ENCODE measurements around the gene OR10G3.
"Not testable (repeated sequence)": the region's sequence is repeated elsewhere in the genome, so short reads cannot be mapped to it uniquely, and the experiment has no call there.

OR10G3 gene, protein sequence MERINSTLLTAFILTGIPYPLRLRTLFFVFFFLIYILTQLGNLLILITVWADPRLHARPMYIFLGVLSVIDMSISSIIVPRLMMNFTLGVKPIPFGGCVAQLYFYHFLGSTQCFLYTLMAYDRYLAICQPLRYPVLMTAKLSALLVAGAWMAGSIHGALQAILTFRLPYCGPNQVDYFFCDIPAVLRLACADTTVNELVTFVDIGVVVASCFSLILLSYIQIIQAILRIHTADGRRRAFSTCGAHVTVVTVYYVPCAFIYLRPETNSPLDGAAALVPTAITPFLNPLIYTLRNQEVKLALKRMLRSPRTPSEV

DNA sequence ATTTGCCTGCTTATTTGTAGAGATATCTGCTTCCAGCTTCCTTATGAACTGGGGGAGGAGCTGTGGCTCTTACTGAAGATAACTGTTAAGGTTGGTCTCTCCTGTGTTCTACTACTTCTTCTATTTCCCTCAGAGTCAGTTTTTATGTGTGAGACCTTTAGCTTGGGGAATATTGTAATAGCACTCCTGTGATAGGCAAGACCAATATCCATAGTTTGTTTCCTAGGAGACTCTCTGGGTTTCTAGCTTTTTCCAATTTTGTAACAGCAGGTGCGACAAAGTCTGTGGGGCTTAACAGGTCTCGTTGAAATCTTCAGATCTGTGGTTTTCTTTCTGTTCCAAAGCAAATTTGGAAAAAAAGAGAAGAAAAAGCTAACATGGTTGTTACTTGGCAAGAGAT is at the start of gene OR10G3:
Gene OR10G3, minus strand, starts transcription at position 101 of the 400 bp plus-strand sequence. CDS start 9,332 bp downstream, outside the sequence.
- DNase-seq: no peak

DNA sequence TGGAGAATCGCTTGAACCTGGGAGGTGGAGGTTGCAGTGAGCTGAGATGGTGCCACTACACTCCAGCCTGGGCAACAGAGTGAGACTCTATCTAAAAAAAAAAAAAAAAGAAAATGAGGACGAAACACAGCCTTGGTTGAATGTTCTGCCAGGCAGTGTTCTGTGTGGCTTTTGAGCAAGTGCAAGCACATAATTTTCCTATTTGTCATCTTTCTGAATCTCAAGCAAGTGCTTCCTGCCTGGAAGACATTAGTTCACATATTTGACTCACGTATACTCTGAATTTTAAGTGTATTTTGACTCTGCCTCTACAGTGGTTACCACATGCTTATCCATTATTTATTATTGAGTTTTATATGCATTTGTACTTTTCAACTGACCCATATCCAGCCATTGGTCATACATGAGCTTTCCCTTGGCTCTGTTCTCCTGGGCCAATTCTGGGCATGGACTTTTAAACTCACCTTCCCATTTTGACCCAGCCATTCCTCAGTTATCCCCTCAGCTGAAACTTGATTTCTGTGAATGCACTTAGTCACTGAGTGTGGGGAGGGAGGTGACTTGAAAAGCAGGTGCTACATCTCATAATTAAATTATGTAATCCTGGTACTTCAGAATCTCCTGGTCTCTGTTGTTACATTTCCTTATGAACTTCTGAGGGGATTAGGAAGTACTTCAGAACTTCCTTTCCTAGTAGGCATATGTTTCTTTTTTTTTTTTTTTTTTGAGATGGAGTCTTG is 46.8 kb upstream of the OR10G3 start:
- DNase-seq: no peak

DNA sequence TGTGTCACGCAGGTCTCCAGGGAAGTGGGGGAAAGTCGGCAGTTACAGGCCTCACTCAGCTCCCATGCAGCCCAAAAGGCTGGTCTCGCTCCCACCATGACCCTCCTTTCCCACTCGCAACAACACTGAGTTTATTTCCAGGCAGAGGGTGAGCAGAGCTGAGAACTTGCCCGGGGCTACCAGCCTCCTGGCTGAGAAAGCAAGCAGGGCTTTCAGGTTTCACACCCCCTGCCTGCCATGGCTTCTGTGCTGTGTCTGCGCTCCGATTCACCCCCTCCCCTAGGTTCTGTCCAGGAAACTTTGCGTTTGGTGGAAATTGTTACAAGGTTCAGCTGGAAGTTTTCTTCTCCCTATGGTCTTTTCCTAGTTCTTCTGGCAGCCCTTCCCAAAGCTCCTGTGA is 37.7 kb upstream of the OR10G3 start:
- DNase-seq: no peak

DNA sequence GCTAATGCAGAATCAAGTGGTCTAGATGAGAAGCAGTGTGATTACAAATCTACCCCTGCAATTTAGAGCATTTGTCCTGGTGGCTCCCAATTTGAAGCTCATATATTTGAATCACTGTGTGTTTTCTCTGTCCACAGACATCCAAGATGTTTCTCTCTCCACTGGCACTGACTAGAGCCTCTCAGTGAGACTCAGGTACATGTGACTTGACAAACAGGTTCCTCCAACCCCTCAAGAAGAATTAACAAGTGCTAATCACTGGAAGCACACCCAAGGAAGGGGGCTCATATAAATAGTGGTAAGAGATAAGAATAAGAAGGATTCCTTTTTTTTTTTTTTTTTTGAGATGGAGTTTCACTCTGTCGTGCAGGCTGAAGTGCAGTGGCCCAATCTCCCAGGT is 34.4 kb upstream of the OR10G3 start:
- DNase-seq: no peak

DNA sequence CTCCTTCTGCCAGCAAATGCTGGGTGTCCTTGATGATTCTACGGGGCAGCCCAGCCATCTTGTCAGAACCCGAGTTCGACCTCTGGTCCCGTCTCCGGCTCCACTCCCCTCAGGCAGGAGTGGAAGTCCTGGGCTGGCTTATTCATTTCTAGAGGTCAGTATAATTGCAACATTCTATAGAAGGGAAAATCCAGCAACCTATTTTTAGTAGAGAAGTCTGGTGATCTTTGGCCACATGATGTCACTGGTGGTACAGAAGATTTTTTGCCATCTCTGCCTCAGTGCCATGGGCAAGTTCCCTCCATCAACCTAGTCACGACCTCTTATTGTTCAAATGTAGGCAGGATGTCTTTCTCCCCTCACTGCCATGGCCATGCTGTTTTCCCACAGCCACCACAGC is 32.4 kb upstream of the OR10G3 start:
- no peak for DNase-seq

DNA sequence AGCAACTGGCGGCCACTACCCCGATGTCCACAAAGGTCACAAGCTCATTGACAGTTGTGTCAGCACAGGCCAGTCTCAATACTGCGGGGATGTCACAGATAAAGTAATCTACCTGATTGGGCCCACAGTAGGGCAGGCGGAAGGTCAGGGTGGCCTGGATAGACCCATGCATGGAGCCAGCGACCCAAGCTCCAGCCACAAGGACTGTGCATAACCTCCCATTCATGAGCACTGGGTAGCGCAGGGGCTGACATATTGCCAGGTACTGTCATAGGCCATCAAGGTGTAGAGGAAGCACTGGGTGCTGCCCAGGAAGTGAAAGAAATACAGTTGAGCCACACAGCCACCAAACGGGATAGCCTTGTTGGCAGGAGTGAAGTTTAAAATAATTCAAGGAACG is 22.3 kb upstream of the OR10G3 start:
- DNase-seq: not testable (repeated sequence)

DNA sequence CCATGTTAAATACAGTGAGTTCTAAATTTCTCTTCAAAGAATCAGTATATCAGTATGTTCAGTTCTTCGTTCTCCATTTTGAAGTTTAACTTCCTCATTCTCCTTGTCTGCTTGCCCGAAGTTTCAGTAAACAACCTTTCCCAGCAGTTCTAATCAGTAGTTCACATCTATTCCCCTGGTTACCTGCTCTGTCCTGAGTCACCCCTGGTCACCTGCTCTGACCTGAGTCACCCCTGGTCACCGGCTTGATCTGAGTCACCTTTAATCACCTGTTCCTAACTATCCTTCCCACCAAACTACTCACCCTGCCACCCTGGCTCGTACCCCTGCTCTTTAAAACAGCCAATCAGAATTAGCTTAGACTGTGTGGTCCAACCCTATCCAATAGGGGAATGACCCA is 9.4 kb upstream of the OR10G3 start:
- no peak for DNase-seq

DNA sequence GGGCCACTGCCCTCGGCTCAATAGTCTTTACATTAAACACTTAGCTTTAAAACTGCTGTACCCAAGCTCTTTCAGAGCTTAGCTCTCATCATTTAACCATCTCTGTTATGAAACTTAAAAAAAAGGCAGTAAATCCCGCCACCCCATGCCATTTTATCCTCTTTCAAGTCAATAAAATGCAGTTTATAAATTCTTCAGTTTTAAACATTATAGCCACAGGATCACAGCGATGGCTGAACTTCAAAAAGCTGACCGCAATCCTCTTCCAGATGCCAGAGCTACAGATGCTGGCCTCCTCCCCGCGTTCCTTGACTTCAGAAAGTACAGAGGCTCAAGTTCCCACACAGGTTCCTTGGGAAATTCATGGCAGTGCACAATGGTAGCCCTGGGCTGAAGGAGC is 4.2 kb downstream of the OR10G3 start:
- DNase-seq: no peak

DNA sequence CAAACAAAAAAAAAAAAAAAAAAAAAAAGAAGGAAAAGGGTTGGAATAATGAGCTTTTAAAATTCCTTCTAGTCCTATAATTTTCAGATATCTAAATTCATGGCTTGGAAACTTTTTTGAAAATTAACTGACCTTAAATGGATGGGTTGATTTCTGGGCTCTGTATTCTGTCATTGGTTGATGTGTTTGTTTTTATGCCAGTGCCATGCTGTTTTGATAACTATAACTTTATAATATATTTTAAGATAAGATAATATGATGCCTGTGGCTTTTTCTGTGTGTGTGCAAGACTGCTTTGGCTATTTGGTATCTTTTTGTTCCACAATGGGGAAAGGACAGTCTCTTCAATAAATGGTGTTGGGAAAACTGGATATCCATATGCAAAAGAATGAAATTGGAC is 7.3 kb downstream of the OR10G3 start:
- no peak for DNase-seq

DNA sequence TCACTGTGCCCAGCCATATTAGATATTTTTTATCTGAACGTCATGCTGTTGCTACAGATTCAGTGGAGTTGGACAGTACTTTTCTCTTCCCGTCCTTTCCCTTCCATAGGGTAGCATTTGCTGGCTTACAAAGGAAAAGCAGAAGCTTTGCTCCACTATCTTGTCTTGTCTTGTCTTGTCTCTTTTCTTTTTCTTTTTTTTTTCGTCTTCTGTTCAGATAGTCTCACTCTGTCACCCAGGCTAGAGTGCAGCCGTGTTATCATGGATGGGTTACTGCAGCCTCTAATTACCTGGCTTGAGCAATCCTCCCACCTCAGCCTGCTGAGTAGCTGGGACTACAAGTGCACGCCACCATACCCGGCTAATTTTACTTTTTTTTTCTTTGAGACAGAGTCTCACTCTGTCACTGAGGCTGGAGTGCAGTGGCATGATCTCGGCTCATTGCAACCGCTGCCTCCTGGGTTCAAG is 21.1 kb downstream of the OR10G3 start:
- DNase-seq: no peak

DNA sequence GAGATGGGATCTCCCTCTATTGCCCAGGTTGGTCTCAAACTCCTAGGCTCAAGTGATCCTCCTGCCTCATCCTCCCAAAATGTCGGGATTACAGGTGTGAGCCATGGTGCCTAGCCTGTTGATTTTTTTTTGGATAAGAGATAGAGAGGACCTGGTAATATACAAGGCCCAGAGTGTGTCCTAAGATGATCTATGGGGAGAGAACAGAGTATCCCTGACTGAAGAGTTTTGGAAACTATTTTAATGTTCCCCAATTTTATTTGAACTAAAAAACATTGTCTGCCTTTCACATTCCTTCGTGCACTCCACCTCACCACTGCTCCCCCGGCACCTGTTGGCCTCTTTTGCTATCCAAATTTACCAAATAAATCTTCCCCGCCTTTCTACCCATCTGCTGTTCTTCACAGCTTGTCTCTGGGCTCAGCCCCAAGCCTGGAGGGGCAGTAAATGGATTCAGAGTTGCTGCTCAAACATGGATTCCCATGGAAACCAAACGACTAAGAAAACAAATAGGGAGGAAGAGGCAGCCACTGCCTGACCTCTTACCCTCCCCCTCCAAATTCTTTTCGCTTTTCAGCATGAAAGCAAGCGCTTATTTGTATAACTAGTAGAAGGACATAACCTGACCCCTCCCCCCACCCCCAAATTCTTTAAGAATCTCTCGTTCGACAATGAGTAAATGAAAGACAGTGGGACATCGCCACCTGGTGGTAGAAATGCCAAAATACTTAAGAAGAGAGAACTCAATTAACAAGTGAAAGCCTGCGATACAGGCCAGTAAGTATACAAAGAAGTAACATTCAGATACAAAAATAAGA is 22.6 kb downstream of the OR10G3 start:
- peak; percentile 84 for DNase-seq

DNA sequence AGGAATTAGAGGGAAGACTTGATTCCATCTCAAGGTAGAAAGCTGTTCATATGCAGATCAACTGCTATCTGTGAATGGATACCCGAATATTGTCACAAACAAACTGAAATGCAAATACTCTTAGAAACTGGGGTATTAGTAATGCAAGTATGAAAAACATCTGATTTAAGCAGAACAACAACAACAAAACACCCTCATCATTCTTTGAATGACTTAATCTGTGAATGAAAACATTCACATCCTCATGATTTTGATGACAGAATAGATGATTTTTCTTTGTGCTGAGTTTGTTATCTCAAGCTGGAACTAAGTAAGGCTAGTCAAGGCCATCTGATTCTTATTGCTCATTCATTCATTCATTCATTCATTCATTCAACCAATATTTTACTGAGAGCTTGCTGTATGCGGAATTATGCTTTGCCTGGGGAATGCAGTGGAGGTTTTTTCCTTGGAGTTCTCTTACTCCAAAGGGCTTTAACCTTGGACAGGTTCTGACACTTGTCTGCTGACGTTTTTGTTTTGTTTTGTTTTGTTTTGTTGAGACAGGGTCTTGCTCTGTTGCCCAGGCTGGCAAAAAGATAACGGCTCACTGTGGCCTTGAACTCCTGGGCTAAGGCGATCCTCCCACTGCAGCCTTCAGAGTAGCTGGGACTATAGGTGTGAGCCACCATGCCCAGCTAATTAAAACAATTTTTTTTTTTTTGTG is 23.3 kb downstream of the OR10G3 start:
- no peak for DNase-seq

DNA sequence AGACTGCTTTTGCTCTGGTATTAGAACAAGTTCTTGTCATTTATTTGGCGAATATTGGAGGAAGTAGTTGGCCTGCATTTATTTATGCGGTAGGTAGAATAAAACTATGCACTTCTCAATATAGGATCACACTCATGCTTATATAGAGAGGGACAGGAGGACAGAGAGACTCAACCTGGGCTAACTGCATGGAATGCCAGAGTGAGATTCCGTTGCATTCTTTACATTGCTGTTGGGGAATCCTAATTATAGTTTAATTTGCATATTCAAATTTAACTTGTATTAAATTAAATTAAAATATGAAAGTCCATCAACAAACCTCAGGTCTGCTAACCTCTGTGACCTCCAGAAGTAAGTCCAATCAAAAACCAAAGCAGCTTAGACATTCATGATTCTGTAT is 26.6 kb downstream of the OR10G3 start:
- no peak for DNase-seq

DNA sequence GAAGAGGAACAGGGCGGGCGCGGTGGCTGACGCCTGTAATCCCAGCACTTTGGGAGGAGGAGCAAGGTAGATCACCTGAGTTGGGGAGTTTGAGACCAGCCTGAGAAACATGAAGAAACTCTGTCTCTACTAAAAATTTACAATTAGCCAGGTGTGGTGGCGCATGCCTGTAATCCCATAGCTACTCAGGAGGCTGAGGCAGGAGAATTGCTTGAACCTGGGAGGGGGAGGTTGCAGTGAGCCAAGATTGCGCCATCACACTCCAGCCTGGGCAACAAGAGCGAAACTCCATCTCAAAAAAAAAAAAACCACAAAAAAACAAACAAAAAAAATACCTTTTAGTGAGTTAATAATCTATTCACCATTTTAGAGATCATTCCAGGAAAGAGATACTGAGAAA is 35.3 kb downstream of the OR10G3 start:
- DNase-seq: not testable (repeated sequence)

DNA sequence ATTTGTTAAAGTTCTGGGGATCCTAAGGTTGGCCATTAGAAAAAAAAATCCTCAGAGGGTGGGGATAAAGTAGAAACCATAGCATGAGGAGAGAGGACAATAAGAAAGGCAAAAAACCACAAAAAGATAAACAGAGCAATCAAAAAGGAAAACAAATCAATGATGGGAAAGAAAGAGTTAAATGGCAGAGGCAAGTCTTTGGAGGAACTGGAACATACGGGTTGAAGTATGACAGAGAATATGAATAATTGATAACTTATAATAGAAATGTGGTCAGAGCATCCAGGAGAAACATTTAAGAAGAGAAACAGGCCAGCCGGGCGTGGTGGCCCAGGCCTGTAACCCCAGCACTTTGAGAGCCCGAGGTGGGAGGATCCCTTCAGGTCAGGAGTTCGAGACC is 35.9 kb downstream of the OR10G3 start:
- DNase-seq: no peak

DNA sequence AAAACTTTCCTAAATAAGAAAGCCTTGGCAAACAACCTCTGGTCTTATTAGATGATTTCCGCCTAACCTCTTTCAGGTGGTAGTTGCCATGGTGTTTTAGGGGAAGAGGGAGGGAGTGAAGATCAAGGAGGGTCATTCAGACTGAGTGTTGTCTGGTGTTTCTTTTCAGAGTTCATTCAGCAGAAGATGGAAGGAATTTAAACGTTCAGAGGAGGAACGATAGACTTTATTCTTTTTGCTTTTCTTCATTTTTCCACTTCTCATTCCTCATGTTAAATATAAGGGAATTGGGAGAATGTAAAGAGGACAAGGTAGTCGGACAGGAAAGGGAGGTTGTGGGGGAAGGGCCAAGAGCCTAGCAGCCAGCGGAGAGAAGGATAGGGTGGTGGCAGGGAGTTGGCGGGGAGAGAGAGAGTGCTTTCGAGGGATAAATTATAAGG is 36.3 kb downstream of the OR10G3 start:
- DNase-seq: no peak

DNA sequence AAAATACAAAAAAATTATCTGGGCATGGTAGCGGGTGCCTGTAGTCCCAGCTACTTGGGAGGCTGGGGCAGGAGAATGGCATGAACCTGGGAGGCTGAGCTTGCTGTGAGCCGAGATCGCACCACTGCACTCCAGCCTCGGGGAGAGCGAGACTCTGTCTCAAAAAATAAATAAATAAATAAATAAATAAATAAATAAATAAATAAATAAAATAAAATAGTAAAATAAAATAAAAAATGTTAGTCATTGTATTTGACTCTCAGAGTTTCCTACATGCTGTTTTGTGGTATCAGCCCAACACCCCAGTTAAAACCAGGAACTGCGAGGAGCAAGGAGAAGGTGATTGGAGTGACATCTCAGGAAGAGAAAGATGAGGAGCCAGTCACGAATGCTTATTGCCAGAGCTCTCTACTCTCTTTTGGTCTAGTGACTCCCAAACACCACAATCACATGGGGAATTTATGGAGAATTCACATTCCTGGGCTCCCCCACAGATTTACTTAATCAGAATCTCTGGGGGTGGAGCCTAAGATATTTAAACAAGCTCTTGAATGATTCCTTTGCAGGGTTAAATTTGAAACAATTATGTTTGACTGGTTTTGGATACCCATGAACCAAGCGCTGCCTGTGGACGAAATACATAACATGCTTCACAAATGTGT is 38.3 kb downstream of the OR10G3 start:
- DNase-seq: no peak

DNA sequence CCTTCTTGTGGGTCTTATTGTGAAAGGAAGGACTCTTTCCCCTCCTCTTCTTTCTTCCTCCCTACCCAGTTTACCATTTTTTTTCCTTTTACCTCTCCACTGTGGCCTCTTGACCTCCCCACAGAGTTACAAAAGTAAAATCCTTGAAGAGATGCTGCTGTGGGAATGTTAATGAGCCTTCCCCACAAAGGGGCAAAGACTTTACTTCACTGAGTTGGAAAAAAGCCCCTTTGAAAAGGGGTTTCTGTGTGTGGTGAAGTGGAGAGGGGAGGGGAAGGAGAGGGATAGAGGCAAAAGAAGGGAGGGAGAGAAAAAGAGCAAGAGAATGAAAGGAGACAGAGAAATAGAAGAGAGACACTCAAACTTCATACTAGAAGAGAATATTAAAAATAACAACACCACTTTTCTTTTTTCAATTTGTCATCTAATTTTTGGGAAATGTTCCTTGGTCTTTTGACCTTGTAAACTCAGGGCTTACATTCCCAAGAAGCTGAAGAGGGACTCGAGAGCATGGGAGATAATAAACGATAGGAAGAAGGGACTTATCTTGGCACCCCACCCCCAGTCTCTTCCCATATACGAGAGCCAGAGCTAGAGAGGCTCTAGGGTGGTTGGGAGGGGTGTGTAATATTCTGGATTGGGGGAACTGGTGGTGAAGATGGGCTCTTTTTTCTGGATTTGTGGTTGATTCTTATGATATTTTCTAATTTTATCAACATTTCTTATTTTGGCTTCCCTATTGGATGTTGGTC is 40.5 kb downstream of the OR10G3 start:
- DNase-seq: no peak

DNA sequence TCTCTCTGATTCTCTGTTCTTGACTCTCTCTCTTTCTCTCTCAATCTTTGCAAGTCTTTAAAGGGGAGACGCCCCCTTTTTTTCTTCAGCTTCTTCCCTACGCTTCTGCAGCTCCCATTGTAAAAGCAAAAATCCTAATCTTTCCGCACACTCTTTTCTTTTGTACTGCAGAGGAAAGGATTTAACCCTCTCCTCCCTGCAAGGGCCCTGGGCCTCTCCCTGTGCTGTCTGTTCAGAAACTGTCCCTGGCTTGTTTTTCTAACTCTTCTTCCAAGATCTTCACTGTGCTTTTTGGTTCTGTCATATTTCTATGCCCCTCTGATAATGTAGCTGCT is 42.8 kb downstream of the OR10G3 start:
- DNase-seq: no peak

DNA sequence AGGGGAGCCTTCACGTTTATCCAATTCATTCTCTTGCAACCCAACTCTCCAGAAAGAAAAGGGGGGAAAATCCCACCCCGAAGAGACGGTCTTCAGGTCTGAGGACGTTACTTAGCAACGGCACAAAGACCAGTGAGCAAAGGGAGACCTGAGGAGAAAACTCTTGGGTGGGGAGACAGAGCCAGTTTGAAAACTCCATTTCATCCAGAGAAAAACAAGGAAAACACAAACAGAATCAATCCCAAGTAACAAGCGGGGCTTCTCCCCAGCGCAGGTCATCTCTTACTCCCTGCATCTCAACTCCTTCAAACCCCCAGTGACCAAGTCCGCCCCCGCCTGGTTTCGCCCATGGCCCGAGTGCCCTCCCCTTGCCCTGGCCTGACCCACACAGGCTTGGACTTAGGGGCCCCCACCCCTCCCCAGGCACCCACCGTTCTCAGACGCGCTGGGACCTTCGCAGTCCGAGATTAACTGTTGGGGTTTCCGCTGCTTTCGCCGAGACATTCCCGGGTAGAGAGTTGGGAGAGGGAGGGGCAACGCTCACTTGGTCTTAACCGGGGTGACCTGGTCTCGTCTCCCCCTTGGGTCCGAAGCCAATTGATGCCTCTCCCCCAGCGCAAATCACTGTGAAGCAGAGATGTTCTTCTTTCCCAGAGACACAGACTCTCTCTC is 43.3 kb downstream of the OR10G3 start:
- DNase-seq: no peak

All from amniotic stem cell (primary cell).